ACHN (cell line): ENCODE data around the gene HNRNPH2.

Source experiments
- DNase-seq: peaks from one replicate; pipeline ENCODE4 v3.0.0-alpha.2; 2015
- in situ Hi-C: cut with HindIII; loops from 2 replicates; pipeline ENCODE4 v1.10.0; 2017; ENCODE audit warnings: low sequenced_read_pairs, low pct_ligation_motif_present, low pct_unique_long_range_greater_than_20kb

Gene HNRNPH2

GRCh38 chrX:101393530-101394305 is 14.3 kb upstream of the HNRNPH2 start:
- DNase-seq = no peak
- in situ Hi-C loops = no loop called here

DNA sequence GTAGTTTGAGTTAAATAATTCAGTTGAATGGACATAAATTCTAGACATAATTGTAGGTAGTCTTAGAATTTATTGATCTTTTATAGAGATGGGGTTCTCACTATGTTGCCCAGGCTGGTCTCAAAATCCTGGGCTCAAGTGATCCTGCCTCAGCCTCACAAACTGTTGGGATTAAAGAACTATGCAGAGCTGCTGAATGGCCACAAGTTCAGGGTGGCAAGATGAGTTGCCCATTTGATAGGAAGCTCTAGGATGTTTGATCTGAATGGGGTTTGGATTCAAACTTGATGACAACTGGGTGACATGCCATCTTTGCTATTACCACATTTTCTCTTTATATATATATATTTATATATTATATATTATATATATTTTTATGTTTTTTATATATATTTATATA is 13.7 kb upstream of the HNRNPH2 start:
- DNase-seq = no peak
- in situ Hi-C loops = no loop called here

GRCh38 chrX:101395789-101396188 is 12.2 kb upstream of the HNRNPH2 start:
- DNase-seq = no peak
- in situ Hi-C loops = no loop called here

DNA sequence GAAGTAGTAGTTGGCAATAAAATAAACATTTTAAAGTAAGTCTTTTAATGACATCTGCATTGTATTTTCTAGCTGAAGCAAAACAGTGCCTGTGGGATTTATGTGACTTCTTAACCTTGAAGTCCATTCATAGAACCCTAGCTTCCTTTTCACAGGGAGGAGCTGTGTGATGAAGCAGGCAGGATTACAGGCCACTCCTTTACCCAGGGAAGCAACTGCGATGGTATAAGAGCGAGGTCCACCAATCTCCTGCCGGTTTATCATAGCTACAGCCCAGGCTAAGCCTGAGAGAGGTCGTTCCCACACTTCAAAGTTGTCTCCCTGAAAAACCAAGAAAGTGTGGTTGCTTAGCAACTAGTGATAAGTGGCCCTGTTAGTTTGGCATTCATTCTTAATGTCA is 10.2 kb upstream of the HNRNPH2 start:
- DNase-seq = no peak

DNA sequence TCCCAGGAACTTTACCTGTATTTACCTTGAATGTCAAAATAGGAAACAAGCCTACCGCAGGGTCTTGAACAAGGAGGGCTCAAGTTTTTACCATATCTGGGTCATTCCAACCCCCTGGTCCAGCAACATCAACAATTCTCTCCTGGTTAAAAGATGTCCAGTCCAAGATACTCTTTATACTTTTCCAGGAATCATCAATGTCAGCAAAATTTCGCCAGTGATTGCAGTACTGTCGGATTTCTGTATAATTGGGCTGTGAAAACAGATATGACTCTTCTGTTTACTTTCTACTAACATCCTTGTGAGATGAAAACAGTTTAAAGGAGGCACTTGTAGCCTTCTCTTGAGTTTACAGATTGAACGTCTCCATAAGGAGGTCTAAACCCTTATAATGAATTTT is 9.3 kb upstream of the HNRNPH2 start:
- DNase-seq = no peak
- in situ Hi-C loops = no loop called here

More for the DNA sequence above, 10.2 kb upstream of the HNRNPH2 start:
- in situ Hi-C loops = no loop called here

GRCh38 chrX:101399825-101400224 is 8.2 kb upstream of the HNRNPH2 start:
- in situ Hi-C loops = no loop called here

DNA sequence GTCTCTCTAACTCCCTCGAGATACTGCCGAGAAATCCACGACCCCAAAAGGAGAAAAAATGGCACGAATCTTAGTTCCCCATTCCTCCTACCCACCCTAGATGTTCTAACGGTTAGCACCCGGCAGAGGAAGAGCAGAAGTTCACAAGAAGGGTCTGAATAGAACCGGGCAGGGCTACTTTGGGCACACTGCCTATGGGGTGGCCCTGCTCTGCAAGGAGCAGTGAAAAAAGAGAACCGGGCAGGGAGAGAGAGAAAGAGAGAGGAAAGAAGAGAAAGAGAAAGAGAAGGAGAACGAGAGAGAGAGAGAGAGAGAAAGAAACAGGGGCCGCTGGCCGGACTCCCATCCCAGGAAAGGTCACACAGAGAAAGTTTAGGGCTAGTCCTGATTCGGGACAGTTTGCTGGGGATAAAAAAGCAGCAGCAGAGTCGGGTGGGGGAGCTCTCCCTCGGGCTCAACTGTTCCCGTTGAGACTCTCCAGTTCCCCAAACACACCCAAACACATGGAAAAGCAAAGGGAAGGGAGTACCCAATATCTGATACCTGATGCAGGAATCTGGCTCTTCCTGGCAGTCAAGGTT is 765 bp upstream of the HNRNPH2 start:
- in situ Hi-C loops = no loop called here
- DNase-seq = no peak

More at GRCh38 chrX:101399825-101400224, 8.2 kb upstream of the HNRNPH2 start:
- no peak for DNase-seq

GRCh38 chrX:101408532-101408841 is 465 bp downstream of the HNRNPH2 start:
- in situ Hi-C loops = no loop called here
- no peak for DNase-seq

GRCh38 chrX:101409043-101409442 is 1.0 kb downstream of the HNRNPH2 start:
- in situ Hi-C loops = no loop called here

DNA sequence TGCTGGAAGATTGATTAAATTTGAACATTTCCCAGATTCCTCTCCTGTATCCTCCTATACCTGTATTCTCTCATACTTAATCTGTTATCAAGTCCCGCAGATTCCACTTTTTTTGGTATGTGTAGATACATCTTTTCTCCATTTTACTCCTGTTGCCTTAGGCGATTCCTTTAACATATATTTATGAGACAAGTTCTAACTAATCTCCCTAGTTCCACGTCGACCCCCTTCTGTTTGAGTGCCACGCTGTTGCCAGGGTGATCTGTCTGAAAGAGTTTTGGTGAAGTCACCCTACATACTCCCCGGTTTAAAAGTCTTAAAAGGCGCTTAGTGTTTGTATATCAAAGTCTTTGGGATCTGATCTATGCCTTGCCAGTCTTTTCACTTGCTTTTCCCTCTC is 2.4 kb downstream of the HNRNPH2 start:
- in situ Hi-C loops = no loop called here
- no peak for DNase-seq

More at GRCh38 chrX:101409043-101409442, 1.0 kb downstream of the HNRNPH2 start:
- DNase-seq = no peak

DNA sequence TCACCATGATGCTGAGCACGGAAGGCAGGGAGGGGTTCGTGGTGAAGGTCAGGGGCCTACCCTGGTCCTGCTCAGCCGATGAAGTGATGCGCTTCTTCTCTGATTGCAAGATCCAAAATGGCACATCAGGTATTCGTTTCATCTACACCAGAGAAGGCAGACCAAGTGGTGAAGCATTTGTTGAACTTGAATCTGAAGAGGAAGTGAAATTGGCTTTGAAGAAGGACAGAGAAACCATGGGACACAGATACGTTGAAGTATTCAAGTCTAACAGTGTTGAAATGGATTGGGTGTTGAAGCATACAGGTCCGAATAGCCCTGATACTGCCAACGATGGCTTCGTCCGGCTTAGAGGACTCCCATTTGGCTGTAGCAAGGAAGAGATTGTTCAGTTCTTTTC is 4.0 kb downstream of the HNRNPH2 start:
- in situ Hi-C loops = no loop called here
- DNase-seq = no peak

DNA sequence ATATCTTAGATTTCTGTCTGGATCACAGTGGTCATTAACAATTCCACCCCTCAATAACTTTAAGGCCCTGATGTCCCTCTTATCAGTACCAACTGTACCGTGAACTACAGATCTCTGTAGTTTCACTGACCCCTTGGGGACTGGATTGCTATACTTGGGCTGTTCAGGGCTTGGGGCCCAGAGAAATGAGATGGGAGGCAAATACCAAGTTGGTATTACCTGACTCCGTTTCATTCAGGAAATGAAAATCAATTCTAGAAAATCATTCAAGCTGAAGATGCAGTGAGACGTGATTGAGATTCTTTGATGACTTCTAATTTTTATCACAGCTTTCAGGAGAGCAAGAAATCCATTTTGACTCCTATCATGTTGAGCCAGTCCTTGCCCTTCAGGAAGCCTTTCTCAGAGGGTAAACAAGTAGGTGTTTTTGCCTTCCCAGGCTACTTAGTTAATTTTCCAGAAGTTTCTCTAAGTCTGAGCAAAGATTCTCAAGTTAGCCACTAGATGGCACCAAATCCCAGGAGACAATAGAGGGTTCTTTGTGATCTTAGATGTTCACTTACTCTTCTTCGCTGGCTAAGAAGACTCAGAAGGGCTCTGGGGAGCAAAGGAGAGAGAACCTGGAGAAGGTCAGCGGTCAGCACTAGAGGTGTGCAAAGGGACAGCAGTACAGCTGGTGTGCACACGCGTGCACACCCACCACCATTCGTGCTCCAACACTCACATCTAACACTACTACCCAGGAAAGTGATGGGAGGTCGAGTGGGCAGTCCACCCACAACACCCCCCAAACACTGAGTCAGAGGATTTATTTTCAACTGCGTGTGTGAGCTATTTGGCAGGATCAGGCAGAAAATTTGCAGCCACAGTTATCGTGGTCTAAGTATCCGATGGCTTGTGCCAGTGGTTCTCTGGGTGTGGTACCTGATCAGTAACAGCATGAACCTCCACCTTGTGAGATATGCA is 7.4 kb downstream of the HNRNPH2 start:
- peak; percentile 51 for DNase-seq
- in situ Hi-C loops = no loop called here

DNA sequence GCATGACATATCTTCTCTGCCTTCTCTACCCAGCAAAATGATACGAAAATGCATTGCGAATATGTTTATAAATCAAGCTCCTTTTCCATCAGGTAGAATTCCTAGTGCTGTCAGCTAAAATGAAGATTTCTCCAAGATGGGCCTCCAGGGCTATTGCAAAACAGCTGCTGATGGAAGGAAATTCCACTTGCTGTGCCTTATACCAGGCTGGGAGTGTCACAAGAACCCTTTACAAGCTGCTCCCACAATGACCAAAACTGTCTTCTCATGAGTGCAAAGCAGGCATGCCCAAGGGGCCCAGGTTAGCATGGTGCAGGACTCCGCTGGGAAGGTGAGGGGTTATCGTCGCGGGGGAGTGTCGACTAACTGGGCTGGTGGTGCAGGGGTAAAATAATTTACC is 8.7 kb downstream of the HNRNPH2 start:
- no peak for DNase-seq
- in situ Hi-C loops = no loop called here

GRCh38 chrX:101417190-101417589 is 9.2 kb downstream of the HNRNPH2 start:
- no peak for DNase-seq
- in situ Hi-C loops = no loop called here

GRCh38 chrX:101417981-101418841 is 10.2 kb downstream of the HNRNPH2 start:
- in situ Hi-C loops = no loop called here
- peak; percentile 40 for DNase-seq

DNA sequence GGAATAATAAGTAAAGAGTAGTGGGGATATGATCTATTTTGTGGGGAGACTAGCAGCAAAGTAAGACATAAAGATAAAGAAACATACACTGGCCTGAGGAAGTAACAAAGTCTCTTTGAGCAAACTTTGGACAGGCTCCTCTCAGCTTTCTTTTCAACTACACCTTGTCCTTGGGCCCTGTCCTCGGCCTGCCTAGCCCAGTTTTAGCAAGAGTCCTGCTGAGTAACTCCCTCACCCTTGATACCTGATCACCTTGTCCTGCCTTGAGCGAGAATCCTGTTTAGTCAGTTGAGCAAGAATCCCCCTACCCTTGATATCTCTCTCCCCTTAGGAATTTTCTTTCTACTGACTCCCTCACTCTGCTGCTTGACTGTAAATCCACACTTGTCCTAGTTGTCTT is 11.5 kb downstream of the HNRNPH2 start:
- in situ Hi-C loops = no loop called here
- DNase-seq = no peak

GRCh38 chrX:101427954-101428353 is 19.9 kb downstream of the HNRNPH2 start:
- in situ Hi-C loops = no loop called here
- no peak for DNase-seq

GRCh38 chrX:101429934-101430333 is 21.9 kb downstream of the HNRNPH2 start:
- no peak for DNase-seq
- in situ Hi-C loops = no loop called here
